Mammary epithelial cell (primary cell): ENCODE data around the gene BIVM.

Experiments used
- CTCF ChIP-seq, 2 donors: IDR thresholded peaks in 1 of 2; conservative IDR thresholded peaks in 1 of 2; 2 replicates each; pipeline ENCODE4 v1.5.1; 2011 to 2012; ENCODE audit warnings: inconsistent platforms in 2 of 2, low read length in 2 of 2, mild to moderate bottlenecking in 2 of 2, control low read depth in 1 of 2, low read depth in 1 of 2; ENCODE audit not compliant: insufficient read depth in 1 of 2; ENCODE audit errors: extremely low read depth in 1 of 2
- EZH2 ChIP-seq: IDR thresholded peaks from 2 replicates; pipeline ENCODE4 v1.6.1; 2012; ENCODE audit warnings: low read length, inconsistent platforms, borderline replicate concordance

GRCh38 chr13:102863590-102863989 is 64.7 kb downstream of the BIVM start:
- TF ChIP-seq CTCF (conservative IDR thresholded peaks at IDR 0.05 in 1 of 2, IDR thresholded peaks at IDR 0.05 in 1 of 2; ENCODE audit: extremely low read depth in 1 of 2, insufficient read depth in 1 of 2, low read depth in 1 of 2, low read length in 2 of 2) (no peak), EZH2 (no peak)
